HAP-1 (cell line): ENCODE measurements around the gene SRSF6.
A peak's percentile ranks its signal among the peaks of the same experiment; 100 is the strongest.
"Not testable (repeated sequence)": the region's sequence is repeated elsewhere in the genome, so short reads cannot be mapped to it uniquely, and the experiment has no call there.

Experiments used
- DNase-seq, 2 experiments: peaks; one replicate each; pipeline ENCODE4 v3.0.0-alpha.2; 2016 to 2020; ENCODE audit warnings: low spot score in 2 of 2
- H3K27me3 ChIP-seq: fragments of 250-450 bp; sonication (Bioruptor Pico); 2 replicates; pipeline ENCODE4 v1.5.1; 2020; ENCODE audit warnings: low read depth, mild to moderate bottlenecking, moderate library complexity
- H3K36me3 ChIP-seq: fragments of 250-450 bp; sonication (Bioruptor Pico); replicated peaks from 2 replicates; pipeline ENCODE4 v1.5.1; 2020; ENCODE audit warnings: mild to moderate bottlenecking
- H3K4me1 ChIP-seq: fragments of 250-450 bp; sonication (Bioruptor Pico); 2 replicates; pipeline ENCODE4 v1.5.1; 2020; ENCODE audit warnings: mild to moderate bottlenecking
- H3K4me3 ChIP-seq: fragments of 250-450 bp; sonication (Bioruptor Pico); 2 replicates; pipeline ENCODE4 v1.5.1; 2020; ENCODE audit warnings: mild to moderate bottlenecking, moderate library complexity
- H3K9me3 ChIP-seq: fragments of 250-450 bp; sonication (Bioruptor Pico); 2 replicates; pipeline ENCODE4 v1.5.1; 2020; ENCODE audit warnings: mild to moderate bottlenecking, moderate library complexity
- in situ Hi-C: fragments of 300-500 bp; cut with MboI; formaldehyde crosslinking; loops from 3 replicates; pipeline ENCODE4 v1.14.3; 2020; ENCODE audit warnings: low sequenced_read_pairs, inconsistent platforms, mixed read lengths

Gene SRSF6

DNA sequence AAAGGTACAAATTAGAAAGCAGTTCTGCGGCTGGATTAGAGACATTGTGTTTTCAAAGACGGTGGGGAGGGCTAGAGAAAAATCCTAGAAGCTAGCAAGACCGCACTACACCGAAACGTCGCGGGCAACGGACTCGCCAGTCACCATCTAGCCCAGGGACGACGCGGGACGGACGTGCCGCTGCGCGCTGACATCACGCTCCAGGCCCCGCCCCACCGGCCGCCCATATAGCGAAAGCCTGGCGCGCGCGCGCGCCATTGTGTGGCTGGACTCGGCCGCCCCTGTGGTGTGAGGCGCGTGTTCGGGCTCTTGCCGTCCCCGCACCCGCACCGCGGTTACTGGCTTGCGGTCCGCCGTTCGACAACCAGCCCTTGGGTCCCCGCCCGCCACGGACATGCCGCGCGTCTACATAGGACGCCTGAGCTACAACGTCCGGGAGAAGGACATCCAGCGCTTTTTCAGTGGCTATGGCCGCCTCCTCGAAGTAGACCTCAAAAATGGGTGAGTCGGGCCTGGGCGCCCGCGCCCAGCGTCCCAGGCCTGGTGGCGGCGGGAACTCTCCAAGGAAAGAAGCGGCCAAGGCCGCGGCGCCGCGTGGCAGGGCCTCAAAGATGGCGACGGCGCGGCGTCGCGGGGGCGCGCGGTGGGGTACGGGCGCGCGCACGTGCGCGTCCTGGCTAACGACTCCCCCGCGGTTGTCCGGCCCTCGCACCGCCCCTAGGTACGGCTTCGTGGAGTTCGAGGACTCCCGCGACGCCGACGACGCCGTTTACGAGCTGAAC lies at the start of gene SRSF6:
Gene SRSF6 (plus strand): TSS at position 257 of the 782 bp plus-strand sequence. CDS start 138 bp downstream, at position 395.
- peaks cover 10% of the 10 kb centered on the region for H3K4me1 ChIP-seq
- H3K4me3 ChIP-seq = peak within 1 kb of the TSS; percentile 100
- in situ Hi-C loops = no loop called here
- H3K36me3 ChIP-seq = peaks cover 42% of the 10 kb centered on the region
- DNase-seq = peak; percentile 76 to 93
- H3K27me3 ChIP-seq = no peaks in the 10 kb centered on the region
- no peaks in the 10 kb centered on the region for H3K9me3 ChIP-seq

DNA sequence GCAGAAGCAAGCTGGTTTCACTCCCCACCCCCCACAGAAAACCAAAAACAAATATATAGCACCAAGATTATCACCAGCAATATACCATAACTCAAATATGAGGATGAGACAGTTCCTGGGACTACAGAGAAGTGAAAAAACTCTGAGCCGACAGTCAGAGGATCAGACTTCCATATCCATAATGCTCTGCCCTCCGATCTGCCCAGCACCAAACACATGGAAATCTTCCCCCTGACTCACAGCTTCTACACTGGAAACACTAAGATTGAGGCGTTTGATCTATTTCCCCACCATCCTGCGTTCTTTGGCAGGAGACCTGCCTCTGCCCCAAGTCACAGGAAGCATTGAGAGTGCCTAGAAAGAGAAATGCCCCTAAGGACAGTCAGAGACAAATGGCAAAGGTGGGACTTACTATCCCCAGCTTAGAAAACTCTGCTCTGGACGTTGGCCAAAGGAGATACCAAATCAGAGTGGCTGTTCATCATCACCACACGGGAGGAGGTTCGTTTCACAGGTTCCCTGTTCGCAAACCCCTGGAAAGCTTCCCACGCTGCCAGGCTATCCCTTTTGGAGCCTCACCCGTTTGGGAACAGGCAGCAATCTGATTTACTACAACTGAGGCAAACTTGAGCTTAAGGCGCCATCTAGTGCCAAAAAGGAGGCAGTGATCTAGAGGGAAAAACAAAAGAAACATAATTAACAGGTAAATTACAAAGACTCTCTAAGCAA lies 48.7 kb upstream of the SRSF6 start:
- Histone ChIP-seq H3K9me3 (no peaks in the 10 kb centered on the region), H3K36me3 (no peaks in the 10 kb centered on the region), H3K4me3 (no peak overlapping the region), H3K27me3 (no peaks in the 10 kb centered on the region), H3K4me1 (no peaks in the 10 kb centered on the region)
- peak; percentile 33 to 34 for DNase-seq
- in situ Hi-C loops = loop anchor here (25.0 kb wide), 2 partner anchors 1447 to 1672 kb away; no protein-coding TSS in a partner anchor

DNA sequence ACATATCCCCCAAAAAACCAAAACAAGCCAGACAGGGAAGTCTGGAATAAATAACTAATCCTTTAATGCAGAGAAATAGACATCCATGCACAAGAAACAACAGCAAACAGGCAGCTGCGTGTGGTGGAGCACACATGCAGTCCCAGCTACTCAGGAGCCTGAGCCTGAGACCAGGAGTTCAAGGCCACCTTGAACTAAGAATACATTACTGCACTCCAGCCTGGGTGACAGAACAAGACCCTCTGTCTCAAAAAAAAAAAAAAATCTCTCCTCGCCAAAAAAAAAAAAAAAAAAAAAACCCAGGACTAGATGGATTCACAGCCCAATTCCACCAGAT lies 48.2 kb upstream of the SRSF6 start:
- Histone ChIP-seq H3K9me3 (no peaks in the 10 kb centered on the region), H3K27me3 (no peaks in the 10 kb centered on the region), H3K4me1 (no peaks in the 10 kb centered on the region), H3K36me3 (no peaks in the 10 kb centered on the region), H3K4me3 (no peak overlapping the region)
- in situ Hi-C loops = loop anchor here (25.0 kb wide), 2 partner anchors 1447 to 1672 kb away; no protein-coding TSS in a partner anchor
- DNase-seq = no peak

GRCh38 chr20:43415661-43416430 lies 41.9 kb upstream of the SRSF6 start:
- H3K4me1 ChIP-seq = no peaks in the 10 kb centered on the region
- H3K9me3 ChIP-seq = no peaks in the 10 kb centered on the region
- no peaks in the 10 kb centered on the region for H3K27me3 ChIP-seq
- no peak for DNase-seq
- in situ Hi-C loops = loop anchor here (25.0 kb wide), 2 partner anchors 1454 to 1679 kb away; no protein-coding TSS in a partner anchor
- H3K4me3 ChIP-seq = no peak overlapping the region
- no peaks in the 10 kb centered on the region for H3K36me3 ChIP-seq

DNA sequence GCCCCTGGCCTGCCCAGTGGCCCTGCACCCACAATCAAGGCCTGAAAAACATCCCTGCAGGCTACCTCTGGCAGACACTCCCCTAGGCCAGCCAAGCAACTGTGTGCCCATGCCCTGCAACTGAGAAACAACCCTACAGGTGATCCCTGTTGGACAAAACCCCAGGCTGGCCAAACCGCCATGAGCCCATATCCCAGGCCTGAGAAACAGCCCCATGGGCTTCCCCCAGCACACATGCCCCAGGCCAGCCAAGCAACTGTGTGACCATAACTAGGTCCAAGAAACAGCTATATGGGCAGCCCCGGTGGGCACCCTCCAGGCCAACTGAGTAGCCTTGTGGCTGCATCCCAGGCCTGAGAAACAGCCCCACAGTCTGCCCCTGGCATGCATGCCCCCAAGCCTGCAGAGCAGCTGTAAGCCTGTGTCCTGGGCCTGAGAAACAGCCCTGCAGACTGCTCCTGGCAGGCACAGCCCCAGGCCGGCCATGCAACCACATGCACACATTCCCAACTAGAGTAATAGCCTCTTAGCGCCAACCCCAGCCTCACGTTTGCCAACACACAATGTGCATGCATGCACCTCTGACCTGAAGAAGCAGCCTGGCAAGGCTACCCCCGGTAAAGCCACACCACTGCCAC lies 41.0 kb upstream of the SRSF6 start:
- no peak overlapping the region for H3K4me3 ChIP-seq
- in situ Hi-C loops = loop anchor here (25.0 kb wide), 2 partner anchors 1454 to 1679 kb away; no protein-coding TSS in a partner anchor

GRCh38 chr20:43420192-43420591 lies 37.5 kb upstream of the SRSF6 start:
- in situ Hi-C loops = loop anchor here (25.0 kb wide), 2 partner anchors 1458 to 1683 kb away; no protein-coding TSS in a partner anchor

More for the DNA sequence above, 41.0 kb upstream of the SRSF6 start:
- no peaks in the 10 kb centered on the region for H3K4me1 ChIP-seq
- H3K9me3 ChIP-seq = no peaks in the 10 kb centered on the region
- H3K27me3 ChIP-seq = no peaks in the 10 kb centered on the region
- no peak for DNase-seq
- no peaks in the 10 kb centered on the region for H3K36me3 ChIP-seq

GRCh38 chr20:43420913-43421312 lies 36.8 kb upstream of the SRSF6 start:
- H3K27me3 ChIP-seq, H3K36me3 ChIP-seq, H3K4me3 ChIP-seq, H3K9me3 ChIP-seq, DNase-seq, H3K4me1 ChIP-seq: not testable (repeated sequence)
- in situ Hi-C loops = loop anchor here (25.0 kb wide), 2 partner anchors 1459 to 1684 kb away; no protein-coding TSS in a partner anchor

More at GRCh38 chr20:43420192-43420591, 37.5 kb upstream of the SRSF6 start:
- no peak for DNase-seq
- H3K9me3 ChIP-seq = no peaks in the 10 kb centered on the region
- no peak overlapping the region for H3K4me3 ChIP-seq
- H3K4me1 ChIP-seq = no peaks in the 10 kb centered on the region
- no peaks in the 10 kb centered on the region for H3K27me3 ChIP-seq
- no peaks in the 10 kb centered on the region for H3K36me3 ChIP-seq

- no peaks in the 10 kb centered on the region for H3K27me3 ChIP-seq
- H3K4me1 ChIP-seq = no peaks in the 10 kb centered on the region
- in situ Hi-C loops = no loop called here
- no peaks in the 10 kb centered on the region for H3K36me3 ChIP-seq
- H3K4me3 ChIP-seq = no peak overlapping the region
- DNase-seq = no peak
- no peaks in the 10 kb centered on the region for H3K9me3 ChIP-seq
These were observed 31.5 kb upstream of the SRSF6 start for GRCh38 chr20:43426172-43426571.

DNA sequence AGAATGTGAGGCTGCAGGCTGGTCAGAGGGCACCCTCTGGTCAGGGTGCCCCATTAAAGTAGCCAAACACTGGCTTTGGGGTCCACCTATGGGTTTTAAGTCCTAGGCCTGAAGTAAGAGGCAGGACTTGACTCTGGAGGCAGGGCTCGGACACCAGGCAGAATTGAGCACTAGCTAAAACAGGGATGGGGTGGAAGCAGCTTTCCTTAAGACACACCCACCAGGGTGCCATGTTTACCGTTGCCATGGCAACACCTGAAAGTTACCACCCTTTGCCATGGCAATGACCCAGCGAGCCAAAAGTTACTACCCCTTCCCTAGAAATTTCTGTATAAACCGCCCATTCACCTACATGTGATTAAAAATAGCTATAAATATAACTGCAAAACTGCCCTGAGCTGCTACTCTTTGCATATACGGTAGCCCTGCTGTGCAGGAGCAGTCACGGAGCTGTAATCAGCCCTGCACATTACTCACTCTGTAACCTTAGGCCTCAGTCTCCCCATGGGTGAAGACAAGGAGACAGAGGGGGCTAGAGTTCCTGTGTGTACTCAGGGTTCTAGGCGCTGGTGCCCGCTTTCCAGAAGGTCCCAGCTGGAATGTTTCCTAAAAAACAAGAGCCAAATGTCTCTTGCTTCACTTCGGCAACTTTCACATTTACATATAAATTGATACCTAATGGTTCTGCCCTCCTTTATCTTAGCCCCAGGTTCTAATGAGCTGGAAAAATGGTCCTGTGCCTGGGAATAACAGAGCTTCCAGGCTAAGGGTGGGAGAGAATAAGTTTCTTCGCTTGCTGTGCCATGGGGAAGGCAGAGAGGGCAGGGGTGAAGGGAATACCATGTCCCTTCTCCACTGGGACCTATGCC lies 27.2 kb upstream of the SRSF6 start:
- Histone ChIP-seq H3K4me3 (no peak overlapping the region), H3K36me3 (no peaks in the 10 kb centered on the region), H3K27me3 (no peaks in the 10 kb centered on the region), H3K9me3 (no peaks in the 10 kb centered on the region), H3K4me1 (no peaks in the 10 kb centered on the region)
- DNase-seq = no peak
- in situ Hi-C loops = no loop called here

- Histone ChIP-seq H3K36me3 (no peaks in the 10 kb centered on the region), H3K9me3 (no peaks in the 10 kb centered on the region), H3K4me1 (no peaks in the 10 kb centered on the region), H3K27me3 (no peaks in the 10 kb centered on the region), H3K4me3 (no peak overlapping the region)
- in situ Hi-C loops = no loop called here
- DNase-seq = no peak
These were observed 26.6 kb upstream of the SRSF6 start for GRCh38 chr20:43431134-43431519.

DNA sequence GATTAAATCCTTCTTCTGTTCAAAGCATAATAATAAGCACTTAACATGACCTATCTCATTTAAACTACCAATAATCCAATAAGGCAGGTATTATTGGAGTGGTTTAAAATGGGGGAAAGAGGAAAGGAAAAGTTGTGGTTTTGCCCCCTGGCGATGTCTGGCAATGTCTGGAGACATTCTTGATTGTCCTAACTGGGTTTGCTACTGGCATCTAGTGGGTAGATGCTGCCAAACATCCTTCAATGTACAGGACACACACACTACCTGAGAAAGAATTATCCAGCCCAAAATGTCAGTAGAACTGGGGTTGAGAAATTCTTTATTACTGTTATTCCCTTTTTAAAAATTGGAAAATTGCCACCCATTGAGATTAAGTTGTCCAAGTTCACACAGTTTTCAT lies 25.2 kb upstream of the SRSF6 start:
- no peak for DNase-seq
- Histone ChIP-seq H3K27me3 (no peaks in the 10 kb centered on the region), H3K36me3 (no peaks in the 10 kb centered on the region), H3K4me3 (no peak overlapping the region), H3K4me1 (no peaks in the 10 kb centered on the region), H3K9me3 (no peaks in the 10 kb centered on the region)
- in situ Hi-C loops = no loop called here

GRCh38 chr20:43433250-43433854 lies 24.3 kb upstream of the SRSF6 start:
- Histone ChIP-seq H3K36me3 (no peaks in the 10 kb centered on the region), H3K4me3 (no peak overlapping the region), H3K4me1 (no peaks in the 10 kb centered on the region), H3K27me3 (no peaks in the 10 kb centered on the region), H3K9me3 (no peaks in the 10 kb centered on the region)
- in situ Hi-C loops = no loop called here
- no peak for DNase-seq
